AG09319 (cell line): ENCODE data around the gene UVSSA.

Source experiments
- DNase-seq: peaks from one replicate; pipeline ENCODE4 v3.0.0-alpha.2; 2010; ENCODE audit warnings: low read depth; ENCODE audit errors: extremely low read depth
- TF ChIP-seq, protein P1 (sequence below): IDR thresholded peaks from 2 replicates; pipeline ENCODE4 v1.5.1; 2011; ENCODE audit warnings: low read depth, mild to moderate bottlenecking, inconsistent platforms, low read length, moderate library complexity

The UVSSA gene

DNA sequence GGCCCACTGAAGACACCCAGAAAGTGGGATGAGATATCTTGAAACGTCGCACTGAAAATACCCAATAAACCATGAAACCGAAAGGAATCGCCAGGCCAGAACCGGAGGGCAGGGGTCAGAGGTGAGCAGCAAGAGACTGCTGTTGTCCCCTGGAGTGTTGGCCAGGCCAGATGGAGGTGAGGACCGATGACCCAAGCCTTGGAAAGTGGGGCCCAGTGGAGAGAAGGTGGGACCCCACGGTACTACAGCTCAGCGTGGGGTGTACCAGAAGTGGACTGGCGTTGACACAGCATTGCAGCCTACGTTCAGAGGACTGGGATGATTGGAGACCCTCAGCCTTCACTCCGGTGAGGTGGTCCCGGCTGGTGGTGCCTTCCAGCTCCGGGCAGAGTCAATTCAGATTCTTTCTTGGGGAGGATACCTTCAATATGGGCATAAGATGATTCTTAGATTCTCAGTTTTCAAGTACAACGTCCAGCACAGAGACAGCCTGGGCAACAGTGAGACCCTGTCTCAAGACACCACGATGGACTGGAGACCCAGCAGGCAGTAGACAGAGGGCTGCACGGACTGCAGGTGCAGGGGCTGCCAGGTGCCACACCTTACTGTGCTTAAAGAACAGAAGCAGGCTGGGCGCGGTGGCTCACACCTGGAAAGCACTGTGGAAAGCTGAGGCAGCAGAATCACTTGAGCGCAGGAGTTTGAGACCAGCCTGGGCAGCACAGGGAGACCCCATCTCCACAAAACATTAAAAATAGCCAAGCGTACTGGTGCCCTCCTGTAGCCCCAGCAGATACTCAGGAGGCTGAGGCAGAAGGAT is 34.0 kb upstream of the UVSSA start:
- DNase-seq: no peak
- TF ChIP-seq, protein P1, sequence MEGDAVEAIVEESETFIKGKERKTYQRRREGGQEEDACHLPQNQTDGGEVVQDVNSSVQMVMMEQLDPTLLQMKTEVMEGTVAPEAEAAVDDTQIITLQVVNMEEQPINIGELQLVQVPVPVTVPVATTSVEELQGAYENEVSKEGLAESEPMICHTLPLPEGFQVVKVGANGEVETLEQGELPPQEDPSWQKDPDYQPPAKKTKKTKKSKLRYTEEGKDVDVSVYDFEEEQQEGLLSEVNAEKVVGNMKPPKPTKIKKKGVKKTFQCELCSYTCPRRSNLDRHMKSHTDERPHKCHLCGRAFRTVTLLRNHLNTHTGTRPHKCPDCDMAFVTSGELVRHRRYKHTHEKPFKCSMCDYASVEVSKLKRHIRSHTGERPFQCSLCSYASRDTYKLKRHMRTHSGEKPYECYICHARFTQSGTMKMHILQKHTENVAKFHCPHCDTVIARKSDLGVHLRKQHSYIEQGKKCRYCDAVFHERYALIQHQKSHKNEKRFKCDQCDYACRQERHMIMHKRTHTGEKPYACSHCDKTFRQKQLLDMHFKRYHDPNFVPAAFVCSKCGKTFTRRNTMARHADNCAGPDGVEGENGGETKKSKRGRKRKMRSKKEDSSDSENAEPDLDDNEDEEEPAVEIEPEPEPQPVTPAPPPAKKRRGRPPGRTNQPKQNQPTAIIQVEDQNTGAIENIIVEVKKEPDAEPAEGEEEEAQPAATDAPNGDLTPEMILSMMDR: no peak

DNA sequence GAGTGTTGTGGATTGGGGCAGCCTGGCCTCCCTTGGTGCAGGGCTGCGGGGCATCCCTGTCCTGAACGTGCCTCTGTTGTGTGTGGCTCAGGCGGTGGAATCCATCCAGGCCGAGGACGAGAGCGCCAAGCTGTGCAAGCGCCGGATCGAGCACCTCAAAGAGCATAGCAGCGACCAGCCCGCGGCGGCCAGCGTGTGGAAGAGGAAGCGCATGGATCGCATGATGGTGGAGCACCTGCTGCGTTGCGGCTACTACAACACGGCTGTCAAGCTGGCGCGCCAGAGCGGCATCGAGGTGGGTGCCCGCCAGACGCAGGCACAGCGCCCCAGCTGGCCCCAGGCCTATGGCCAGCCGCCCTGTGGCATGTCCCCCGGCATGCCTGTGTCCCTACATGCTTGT is 31.7 kb upstream of the UVSSA start:
- no peak for DNase-seq
- TF ChIP-seq, protein P1: no peak

DNA sequence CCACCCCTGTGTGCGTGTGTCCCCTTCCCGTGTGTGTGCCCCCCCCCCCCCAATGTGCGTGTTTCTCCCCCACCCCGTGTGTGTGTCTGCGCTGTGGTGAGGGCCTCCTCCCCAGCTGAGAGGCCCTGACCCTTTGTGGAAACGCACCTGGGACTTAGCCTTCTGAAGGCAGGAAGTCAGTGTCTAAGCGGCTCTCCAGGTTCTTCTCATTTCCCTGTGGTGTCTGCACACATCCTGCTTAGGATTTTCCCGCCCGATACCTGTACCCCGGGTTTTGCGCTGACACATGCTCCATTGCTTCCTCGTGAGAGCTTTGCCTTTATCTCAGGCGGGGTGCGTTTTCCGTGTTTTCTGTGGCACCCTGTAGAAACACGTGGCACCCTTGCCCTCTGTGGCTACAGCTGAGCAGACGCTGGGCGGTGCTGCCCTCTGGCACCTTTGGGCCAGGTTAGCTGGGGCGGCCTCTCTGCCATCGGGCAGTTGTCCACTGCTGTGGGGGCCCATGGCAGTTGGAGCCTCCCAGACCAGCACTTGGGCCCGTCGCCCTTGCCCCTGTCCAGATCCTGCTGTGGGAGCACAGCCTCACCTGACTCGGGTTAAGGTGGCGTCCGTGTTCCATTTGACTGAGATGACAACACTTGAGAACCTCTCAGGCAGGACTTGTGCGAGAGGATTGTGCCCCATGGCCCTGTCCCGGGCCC is 31.0 kb upstream of the UVSSA start:
- TF ChIP-seq, protein P1: no peak
- no peak for DNase-seq

DNA sequence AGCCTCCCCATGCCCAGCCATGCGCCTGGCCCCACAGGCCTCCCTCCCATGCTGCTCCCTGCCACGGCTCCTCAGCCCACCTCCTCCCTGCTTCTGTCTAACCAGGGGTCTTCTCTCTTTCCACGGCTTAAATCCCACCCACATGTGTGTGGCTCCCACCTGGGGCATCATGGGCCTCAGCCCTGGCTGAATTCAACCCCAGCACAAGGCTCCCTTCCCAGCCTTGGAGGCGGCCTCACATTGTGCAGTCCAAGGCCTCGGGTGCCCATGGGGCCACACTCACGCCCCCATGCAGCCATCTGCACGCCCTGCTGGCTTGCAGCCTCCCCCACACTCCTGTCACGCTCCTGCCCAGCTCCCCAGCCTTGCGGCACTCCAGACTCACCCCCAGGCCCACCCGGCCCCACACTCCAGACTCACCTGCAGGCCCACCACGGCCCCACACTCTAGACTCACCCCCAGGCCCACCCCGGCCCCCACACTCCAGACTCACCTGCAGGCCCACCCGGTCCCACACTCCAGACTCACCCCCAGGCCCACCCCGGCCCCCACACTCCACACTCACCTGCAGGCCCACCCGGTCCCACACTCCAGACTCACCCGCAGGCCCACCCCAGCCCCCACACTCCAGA is 30.4 kb upstream of the UVSSA start:
- no peak for DNase-seq
- TF ChIP-seq, protein P1: no peak

DNA sequence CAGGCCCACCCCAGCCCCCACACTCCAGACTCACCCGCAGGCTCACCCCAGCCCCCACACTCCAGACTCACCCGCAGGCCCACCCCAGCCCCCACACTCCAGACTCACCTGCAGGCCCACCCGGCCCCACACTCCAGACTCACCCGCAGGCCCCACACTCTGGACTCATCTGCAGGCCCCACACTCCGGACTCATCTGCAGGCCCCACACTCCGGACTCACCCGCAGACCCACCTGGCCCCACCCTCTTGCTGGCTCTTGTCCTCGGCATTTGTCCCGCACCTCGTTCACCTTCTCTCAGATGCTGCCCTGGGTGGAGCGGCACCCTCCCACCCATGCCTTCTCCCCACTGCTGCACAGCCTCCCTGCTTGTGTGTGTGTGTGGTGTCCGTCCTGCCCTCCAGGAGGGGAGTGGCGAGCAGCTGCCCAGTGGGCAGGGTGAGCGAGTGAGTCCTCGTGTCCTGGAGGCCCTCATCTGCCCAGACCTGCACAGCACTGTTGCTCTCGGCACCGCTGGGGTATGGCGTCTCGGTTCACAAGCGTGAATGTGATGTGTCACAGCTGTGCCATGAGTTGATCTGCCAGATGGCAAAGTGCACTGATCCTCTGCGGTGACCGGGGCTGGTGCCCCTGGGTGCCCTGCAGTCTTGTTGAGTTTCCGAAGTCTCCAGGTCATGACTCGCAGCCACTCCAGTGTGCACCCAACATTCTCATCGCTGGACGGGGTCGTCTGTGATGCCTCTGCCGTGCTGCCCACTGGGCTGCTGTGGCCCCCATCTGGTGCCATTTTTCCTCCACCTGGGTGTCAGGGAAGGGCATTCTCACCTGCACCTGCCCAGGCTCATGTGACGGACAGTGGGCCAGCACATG is 29.6 kb upstream of the UVSSA start:
- no peak for DNase-seq
- TF ChIP-seq, protein P1: no peak

DNA sequence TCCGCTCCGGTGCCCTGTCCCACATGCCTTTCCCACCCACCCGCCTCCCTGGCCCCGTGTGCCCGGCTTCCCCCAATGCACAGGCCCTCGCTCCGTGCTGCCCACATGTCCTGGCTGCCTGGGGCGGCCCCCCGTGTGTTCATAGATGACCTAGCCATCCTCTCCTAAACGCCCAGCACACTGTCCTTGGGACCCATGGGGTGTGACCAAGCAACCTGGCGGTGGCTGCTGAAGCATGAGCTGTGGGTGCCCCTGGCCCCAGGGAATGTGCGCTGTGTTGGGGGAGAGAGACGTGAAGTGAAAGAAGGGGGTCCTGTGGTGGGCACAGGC is 29.0 kb upstream of the UVSSA start:
- TF ChIP-seq, protein P1: no peak
- no peak for DNase-seq
